Fibroblast of lung (primary cell): ENCODE results near the gene PIEZO2.

Source experiments
- EZH2 ChIP-seq: IDR thresholded peaks from 2 replicates; pipeline ENCODE4 v1.5.1; 2012; ENCODE audit warnings: low read length, control low read depth, mild to moderate bottlenecking; ENCODE audit errors: missing control alignments
- TF ChIP-seq, protein P1 (sequence below), 2 donors: IDR thresholded peaks in 1 of 2; conservative IDR thresholded peaks in 1 of 2; 1 replicate in 1 of 2; 2 replicates in 1 of 2; pipeline ENCODE4 v1.5.1; 2011 to 2012; ENCODE audit warnings: low read length in 2 of 2, control low read depth in 1 of 2, inconsistent platforms in 1 of 2, low read depth in 1 of 2, mild to moderate bottlenecking in 1 of 2

- TF ChIP-seq, protein P1, sequence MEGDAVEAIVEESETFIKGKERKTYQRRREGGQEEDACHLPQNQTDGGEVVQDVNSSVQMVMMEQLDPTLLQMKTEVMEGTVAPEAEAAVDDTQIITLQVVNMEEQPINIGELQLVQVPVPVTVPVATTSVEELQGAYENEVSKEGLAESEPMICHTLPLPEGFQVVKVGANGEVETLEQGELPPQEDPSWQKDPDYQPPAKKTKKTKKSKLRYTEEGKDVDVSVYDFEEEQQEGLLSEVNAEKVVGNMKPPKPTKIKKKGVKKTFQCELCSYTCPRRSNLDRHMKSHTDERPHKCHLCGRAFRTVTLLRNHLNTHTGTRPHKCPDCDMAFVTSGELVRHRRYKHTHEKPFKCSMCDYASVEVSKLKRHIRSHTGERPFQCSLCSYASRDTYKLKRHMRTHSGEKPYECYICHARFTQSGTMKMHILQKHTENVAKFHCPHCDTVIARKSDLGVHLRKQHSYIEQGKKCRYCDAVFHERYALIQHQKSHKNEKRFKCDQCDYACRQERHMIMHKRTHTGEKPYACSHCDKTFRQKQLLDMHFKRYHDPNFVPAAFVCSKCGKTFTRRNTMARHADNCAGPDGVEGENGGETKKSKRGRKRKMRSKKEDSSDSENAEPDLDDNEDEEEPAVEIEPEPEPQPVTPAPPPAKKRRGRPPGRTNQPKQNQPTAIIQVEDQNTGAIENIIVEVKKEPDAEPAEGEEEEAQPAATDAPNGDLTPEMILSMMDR (conservative IDR thresholded peaks at IDR 0.05 in 1 of 2, IDR thresholded peaks at IDR 0.05 in 1 of 2; ENCODE audit: low read depth in 1 of 2, low read length in 2 of 2) = no peak
- TF ChIP-seq EZH2 = no peak
Measured at GRCh38 chr18:10784596-10785202, 364.7 kb downstream of the PIEZO2 start.
